Amniotic epithelial cell (primary cell): ENCODE results near the gene RSAD1.

Experiments
- DNase-seq: peaks from one replicate; pipeline ENCODE4 v3.0.0-alpha.2; 2010; ENCODE audit warnings: low read depth

Gene RSAD1

DNA sequence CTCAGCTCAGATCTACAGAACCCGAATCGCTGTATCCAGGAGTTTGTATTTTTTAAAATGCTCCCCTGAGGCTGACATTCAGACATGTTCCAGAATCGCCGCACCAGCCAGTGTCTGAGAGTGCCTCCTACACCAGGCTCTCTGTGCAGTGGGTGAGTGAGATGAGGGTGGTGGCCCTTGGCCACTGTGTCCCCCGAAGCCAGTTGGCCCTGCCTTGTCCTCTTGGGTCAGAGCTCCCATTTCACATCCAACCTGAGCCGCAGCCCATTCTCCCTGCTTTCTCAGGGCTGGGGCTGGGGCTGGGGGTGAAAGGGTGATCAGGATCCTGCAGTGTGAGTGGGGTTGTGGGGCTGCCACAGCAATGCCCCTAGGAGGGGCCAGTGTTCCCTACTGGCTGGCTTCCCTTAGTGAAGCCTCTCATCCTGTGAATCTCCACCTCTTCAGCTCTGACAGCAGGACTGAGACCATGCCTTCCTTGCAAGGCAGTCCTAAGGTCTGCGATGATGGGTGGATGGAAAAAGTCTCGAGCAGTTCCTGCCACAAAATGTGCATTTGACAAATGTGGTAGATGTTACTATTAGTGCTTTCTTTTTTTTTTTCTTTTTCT, 16.7 kb downstream of the RSAD1 start:
- DNase-seq, result no peak

DNA sequence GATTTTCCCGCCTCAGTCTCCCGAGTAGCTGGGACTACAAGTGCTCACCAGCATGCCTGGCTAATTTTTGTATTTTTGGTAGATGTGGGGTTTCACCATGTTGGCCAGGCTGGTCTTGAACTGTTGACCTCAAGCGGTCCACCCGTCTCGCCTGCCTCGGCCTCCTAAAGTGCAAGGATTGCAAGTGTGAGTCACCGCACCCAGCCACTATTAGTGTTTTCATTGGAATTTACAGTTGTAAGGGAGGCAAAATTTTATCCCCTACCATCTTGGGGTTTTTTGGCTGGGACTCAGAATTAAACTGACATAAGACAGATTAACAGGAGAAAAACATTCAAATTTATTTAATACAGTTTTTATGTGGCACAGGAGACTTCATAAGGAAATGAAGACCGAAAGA, 17.3 kb downstream of the RSAD1 start:
- DNase-seq, result peak; percentile 59

DNA sequence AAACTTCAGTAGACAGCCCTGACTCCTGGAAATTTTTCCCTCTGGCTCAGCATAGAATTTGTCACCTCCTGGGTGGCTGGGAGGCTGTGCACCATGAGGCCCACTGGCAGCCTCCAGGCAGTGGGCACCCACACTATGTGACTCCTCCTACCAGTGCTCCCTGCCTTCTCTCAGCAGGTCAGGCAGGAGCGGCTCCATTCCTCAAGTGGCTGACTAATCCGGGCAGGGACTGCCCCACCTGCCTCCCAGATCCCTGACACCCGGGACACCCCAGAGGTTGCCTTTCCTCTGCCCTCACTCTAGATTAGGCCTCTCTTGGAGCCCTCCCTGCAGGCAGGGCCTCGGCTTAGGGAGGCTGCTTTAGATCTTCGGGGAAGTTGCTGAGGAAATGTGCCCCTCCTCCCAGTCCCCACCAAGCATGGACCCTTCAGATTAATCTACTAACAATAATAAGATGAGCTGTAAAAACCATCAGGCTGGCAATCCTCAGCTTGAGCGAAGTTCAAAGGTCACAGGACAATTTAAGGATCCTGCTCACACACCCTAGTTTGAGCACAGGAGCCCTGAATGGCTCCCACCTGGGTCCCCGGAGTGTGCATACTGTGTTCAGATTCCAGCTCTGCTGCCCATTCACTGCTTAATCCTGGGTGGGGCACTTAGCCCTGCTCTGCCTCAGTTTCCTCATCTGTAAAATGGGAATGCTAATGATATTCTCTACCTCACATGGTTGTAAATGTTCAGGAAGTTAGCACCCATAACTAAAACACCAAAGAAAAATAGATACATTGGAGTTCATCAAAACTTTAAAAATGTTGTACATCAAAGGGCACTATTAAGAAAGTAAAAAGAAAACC, 19.6 kb downstream of the RSAD1 start:
- no peak for DNase-seq

DNA sequence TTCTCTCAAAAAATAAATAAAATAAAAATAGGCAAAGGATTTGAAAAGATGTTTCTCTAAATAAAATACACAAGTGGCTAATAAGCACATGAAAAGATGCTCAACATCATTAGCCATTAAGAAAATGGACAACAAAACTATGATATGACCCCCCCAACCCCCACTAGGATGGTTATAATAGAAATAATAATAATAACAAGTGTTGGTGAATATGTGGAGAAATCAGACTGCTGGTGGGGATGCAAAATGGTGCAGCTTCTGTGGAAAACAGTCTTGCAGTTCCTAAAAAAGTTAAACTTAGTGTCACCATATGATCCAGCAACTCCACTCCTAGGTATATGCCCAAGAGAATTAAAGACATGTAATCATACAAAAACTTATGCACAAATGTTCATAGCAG, 20.6 kb downstream of the RSAD1 start:
- DNase-seq, result no peak

DNA sequence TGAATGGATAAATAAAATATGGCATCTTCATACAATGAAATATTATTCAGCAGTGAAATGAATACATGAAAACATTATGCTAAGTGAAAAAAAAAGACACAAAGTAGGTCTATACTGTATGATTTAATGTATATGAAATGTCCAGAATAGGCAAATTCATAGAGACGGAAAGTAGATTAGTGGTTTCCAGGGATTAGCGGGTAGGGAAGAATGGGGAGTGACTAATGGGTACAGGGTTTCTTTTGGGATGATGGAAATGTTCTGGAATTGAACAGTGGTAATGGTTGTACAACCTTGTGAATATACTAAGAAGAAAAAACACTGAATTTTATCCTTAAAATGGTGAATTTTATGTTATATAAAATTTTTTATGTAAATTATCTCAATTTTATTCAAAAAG, 21.1 kb downstream of the RSAD1 start:
- peak; percentile 64 for DNase-seq

DNA sequence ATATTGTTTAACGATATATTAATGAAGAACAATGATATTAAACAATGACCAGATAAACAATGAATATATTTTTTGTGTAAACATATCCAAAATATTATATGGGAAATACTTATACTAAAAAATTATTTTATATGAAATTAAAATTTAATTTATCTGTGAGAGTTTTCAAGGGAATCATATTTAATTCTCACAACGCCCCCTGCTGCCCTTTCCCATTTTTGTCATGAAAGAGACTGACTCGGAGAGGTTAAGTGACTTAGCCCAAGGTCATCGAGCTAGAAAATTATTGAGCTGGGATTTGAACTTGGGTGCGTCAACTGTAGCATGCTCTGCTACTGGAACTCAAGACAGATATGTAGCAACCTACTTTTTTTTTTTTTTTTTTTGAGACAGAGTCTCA, 22.4 kb downstream of the RSAD1 start:
- peak; percentile 22 for DNase-seq

DNA sequence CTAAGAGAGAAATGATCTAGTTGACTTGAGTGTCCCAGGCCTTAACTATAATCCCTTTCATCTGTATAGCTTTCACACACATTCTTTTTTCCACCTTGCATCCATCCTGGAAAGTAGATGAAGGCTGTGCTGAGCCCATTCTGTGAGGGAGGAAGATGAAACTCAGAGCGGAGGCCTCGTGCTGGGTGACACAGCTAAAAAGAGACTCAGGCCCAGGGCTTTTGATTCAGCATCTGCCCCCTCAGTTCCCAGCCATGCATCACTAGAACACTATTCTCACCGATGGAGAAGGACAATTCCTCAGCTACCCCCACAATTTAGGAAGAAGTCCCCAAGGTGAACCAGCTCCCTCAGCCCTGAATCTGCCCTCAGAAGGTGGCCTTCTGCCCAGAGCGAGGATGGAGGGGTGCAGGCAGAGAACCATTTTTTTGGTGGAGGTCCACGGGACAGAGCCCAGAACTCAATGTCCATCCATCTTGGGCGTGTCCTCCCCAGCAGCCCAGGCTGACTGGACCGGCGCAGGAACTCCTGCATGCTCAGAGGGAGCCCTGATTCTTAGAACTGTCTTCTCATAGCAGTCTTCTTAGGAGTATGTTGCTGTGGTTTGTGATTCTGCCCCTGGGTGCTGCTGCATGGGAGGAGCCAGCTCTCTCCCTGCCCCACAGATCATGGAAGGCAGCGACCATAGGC, 23.8 kb downstream of the RSAD1 start:
- DNase-seq, result no peak

DNA sequence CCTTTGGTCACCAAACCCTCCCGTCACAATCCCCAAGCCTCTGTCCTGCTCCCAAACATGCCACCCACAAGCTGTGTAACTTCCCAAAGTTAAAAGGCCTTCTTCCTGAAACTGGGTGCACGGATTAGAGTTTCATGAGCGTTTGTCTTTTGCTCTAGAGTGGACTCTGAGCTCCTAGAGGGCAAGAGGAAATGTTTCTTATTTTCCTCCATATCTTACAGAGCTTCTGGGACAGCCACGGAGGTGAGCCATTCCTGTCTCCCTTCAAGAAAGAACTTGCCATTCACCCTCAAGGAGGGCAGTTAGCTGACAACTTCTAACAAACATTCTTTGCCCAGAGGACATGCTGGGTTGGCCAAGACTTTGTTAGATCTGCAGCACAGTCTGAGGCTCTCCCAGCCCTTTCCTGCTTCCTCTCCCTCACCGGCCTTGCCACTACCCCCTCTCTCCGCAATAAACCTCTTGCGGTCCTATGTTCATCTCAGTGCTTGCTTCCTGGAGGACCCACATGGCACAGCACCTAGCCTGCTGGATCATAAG, 27.0 kb downstream of the RSAD1 start:
- DNase-seq, result no peak

DNA sequence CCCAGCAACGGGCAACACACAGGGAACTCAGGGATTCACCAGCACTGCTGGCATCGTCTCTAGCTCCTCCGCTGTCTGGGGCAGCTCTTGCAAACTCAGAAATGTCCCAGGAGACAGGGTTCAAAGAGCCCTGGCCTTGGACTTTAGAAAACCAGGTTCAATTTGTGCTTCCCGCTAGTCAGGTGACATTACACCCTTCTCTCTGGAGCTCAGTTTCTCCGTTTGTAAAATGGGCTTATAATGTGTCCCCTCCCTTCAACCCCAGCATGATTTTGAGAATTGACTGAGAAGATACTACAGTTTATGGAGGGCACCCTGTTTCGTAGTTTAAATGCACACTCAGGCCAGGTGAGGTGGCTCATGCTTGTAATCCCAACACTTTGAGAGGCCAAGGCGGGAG, 27.6 kb downstream of the RSAD1 start:
- no peak for DNase-seq

DNA sequence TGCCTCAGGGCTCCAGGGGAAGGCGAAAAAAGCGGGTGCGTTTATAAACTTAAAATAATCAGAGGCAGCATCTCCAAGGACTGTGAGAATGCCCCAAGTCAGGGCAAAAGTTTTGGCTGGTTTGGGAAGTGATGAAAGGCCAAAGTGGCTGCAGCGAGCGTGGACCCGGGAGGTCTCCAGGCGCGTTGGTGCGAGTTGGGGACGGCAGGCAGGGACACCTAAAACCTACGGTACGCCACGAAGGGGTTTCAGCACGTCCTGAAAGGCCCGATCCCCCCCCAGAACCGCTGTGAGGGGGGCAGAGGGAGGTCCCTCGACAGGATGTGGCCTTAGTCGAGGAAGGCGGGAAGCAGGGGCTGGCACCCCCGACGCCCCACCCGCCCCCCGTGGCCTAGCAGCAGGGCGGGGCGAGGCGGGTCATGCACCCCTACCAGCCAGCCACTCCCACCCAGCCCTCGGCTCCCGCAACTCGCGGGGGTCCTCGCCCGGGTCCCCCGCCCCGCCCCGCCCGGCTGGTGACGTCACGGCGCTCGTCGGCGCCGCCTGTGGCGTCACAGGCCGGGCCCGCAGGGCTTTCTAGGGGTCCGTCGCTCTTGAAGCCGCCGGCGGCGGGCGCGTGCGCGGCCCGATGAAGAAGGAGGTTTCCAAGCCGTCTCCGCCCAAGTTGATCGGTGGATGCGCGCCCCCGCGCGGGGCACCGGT, 29.4 kb downstream of the RSAD1 start, which contains the start of gene MYCBPAP:
TSS of gene MYCBPAP (plus strand) at position 569 of the 702 bp plus-strand sequence. CDS start 236 bp downstream, outside the sequence.
- peak; percentile 75 for DNase-seq

DNA sequence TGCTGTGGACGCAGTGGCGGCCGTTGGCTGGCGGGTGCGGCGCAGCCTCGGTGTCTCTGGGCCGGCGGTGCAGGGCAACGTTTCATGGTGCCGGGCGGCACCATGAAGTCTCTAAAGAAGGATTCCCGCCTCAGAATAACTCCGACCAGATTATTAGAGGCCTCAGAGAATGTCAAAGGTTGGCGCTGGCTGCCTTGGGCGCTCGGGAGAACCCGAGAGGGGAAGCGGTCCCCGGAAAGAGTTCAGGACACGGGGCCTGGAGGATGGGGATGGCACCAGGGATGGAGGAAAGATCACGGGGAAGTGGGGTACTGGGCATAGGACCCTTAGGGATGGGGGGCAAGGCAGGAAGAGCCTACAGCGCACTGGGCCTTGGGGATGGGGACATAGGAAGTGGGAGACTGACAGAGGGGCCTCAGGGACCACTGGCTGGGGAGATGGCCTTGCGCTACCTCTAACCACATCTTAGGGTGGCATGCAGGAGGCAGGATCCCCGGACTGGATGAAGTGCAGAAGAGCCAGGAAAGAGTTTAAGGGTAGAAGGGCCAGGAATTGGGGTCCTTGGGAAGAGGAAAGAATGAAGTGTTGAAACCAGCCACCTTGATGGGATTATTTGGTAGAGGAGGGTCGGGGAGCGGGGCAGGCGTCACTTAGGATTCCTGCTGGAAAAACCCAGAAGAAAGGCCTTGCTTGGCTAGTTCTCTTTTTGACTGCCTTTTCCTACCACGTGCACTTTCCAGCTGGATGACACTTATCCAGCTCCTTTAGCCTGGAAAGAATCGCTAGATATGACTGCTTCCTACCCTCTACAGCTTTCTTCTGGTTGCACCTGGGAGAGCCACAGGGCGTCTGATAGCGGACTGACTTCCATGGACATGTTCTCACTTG, 30.2 kb downstream of the RSAD1 start:
- no peak for DNase-seq

DNA sequence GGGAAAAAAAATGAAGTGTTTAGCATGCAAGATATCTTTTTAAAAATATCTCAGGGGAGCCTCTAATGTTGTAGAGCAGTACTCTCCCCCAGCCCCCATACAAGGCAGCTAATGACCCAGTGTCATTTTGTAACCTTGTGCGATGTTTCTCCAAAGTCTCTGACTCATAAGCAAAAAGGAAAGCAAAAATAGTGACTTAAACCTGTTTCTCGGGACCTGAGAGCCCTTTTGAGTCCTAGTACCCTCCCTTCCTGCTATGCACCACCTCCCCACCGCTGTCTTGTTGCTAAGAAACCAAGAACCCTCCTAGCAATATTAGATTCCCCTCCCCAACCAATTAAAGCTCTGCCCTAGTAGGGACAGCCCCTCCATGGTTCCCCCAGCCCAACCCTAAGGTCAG, 32.4 kb downstream of the RSAD1 start:
- DNase-seq, result peak; percentile 42

DNA sequence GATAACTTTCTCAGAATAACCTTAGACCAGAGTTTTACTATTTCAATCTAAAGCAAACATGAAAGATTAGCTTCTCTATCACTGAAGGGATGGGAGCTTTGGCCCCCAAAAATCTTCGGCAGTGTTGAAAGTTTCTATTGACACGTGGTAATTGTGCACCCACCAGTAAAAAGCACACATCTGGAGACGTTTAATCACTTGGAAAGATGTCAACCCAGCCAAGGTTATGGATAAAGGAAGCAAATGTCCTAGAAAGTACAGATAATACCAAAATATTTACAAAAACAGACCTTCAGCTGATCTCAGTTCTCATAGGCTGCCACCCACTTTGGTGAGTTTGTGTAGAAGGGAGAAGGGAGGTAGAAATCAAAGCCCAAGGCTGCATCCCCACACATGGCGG, 34.8 kb downstream of the RSAD1 start:
- DNase-seq, result no peak

DNA sequence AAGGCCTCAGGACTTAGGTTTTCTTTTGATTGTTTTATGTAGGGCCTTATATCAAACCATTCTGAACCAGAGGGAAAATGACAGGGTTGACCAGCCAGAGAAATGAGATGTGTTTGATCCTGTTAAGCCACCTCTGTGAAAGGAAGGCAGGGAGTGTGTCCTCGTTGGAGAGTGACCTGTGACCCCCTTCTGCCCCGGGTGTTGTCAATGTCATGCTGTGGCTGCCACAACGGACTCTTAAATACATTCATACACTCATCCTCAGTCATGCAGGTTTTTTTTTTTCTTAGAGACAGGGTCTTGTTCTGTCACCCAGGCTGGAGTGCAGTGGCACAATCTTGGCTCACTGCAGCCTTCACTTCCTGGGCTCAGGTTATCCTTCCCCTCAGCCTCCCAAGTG, 35.7 kb downstream of the RSAD1 start:
- DNase-seq, result no peak

DNA sequence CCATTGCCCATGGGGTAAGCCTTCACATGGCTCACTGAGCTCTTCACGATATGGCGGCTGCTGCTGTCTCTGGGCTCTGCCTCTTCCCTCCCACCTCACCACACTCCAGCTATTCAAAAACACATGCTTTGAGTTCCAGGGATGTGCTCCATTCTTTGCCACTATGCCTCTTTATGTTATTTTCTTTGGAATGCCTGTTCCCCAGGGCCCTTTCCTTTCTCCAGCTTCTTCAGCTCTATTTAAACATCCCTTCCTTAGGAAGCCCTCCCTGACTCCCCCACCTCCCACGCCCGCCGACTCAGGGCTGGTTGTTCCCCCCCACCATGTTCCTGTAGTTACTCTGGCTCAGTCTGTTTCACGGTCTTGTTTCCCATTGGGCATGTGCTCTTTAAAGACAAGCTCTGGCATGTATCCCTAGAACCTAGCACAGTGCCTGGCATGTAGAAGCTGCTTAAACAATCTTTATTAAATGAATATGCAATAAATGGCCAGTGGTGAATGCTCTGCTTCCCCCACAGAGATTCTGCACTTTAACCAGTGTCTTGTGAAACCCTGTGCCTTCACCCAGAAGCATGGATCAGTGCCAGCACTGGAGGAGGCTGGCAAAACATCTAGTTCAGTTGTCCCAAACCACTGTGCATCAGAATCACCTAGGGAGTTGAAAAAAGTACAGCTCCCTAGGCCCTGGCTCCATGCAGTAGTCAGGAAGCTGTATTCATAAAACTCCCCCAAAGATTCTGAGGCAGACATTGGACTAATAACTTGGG, 36.5 kb downstream of the RSAD1 start:
- peak; percentile 83 for DNase-seq

DNA sequence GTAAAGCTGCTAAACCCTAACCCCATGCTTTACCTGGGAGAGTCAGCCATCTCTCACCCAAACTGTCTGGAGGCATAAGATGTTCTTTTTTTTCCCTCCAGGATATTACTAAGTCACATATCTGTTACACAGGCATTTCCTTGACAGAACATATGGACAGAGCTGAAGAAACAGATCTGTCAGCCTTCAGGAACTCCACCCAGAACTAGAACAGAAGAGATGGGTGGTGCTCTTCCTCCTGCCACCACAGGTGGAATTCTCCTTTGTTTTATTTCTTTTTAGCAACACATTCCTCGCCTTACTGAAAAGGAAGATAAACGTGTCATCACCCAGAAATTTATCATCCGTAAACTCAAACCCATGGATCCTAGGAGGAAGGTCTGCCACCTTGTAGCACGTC, 38.4 kb downstream of the RSAD1 start:
- DNase-seq, result no peak

DNA sequence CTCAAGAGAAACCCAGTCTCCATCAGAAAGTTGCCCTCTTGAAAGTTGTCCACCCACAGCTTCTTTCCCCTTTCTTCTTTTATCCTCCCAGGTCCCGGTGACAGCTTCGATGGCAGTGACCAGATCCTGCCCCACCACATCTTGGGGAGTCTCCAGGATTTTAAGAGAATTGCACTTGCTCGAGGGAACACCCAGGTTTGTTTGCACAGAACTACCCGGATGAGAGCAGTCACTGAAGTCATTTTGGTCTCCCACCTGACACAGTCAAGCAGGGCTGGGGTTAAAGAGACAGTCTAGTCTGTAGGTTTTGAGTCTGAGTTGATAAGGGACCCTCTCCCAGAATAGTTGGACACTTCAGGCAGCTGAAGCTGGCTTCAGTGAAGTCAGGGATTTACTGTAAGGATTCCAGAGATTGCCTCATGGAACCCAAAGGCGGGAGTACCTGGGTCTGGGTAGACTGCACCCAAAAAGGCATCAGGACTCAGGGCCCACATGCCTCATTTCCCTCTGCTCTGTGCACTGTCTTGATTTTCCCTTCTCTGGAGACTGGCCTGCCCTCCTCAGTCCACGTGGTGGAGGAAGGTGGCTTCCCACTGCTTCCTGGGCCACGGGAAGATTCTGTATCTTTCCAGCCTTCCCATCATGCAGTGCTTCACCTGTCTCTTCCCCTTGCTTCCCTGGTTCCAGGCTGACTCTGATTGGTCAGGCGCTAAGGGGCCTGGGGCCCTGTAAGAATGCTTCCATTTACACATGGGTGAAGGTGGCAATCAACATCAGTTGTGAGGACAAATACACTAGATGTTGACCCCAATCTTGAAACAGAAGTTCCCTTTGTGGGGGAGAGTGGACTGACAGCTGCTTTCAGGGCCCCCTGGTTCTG, 39.1 kb downstream of the RSAD1 start:
- DNase-seq, result no peak

DNA sequence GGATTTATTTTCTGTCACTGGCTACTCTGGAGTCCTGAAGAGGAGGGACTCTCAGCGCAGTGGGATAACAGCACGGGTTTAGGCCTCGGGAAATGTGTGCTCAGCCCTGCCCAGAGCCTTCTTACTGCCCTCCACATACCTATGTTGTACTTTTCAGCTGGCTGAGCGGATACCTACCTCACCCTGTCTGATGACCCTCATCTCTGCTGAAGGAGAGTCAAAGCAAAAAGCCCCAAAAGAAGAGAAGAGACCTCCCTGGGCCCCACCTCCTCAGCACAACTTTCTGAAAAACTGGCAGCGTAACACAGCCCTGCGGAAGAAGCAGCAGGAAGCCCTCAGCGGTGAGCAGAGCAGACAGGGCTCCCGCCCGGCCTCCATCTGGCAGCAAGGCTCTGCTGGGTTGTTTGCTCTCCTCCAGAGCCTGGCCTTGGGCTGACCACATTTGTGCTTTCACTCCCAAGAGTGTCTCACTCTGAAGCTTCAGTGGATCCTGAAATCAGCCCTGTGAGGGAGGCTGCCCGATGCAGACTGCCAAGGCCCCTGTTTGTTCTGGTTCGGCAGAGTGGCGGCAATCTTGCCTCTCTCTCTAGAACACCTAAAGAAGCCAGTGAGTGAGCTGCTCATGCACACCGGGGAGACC, 39.8 kb downstream of the RSAD1 start:
- peak; percentile 55 for DNase-seq
